ENCODE measurements around the gene TUBA8. TPM values are rescaled to one million over a fixed set of nuclear protein-coding genes. Genes with fewer than 3 reads are reported as not detected.
"Not testable (repeated sequence)": the region's sequence is repeated elsewhere in the genome, so short reads cannot be mapped to it uniquely, and the experiment has no call there.

The TUBA8 gene
- total RNA-seq, 1 donor from 2014 or later, result 247 TPM

DNA sequence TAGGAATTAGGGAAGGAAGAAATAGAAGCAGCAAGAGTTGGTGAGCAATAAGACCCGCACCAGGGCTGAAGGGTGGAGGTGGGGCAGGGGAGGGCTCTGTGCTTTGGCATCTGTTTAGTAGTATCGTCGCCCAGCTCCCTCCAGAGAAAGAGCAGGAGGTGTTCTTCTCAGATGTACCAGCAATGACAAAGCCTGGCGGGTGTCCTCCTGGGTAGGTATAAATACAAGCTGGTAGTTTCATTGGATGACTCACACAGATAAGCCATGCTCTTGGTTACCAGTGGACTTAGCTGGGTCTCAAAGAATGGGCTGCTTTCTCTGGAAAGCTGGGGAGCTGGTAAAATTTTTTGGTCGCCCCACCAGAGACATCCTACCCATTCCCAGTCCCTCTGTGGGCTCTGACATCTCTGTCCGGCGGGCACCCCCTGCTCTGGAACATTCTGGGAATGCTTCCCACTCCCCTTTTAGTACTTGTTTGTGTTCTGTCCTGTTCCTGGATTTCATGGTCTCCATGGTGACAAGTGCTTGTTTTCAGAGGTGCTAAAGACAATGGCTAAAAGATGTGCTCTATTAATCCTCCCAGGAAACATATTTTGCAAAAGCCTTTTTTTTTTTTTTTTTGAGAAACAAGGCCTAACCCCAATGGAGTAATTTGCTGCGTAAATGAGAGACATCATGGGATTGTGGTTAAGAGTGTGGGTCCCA lies 15.4 kb upstream of the TUBA8 start:
- ATAC-seq (ENCODE audit: poor library complexity), result peak; percentile 7
- no peak for DNase-seq
- intact Hi-C loops (cut with DNase I), result no loop called here

DNA sequence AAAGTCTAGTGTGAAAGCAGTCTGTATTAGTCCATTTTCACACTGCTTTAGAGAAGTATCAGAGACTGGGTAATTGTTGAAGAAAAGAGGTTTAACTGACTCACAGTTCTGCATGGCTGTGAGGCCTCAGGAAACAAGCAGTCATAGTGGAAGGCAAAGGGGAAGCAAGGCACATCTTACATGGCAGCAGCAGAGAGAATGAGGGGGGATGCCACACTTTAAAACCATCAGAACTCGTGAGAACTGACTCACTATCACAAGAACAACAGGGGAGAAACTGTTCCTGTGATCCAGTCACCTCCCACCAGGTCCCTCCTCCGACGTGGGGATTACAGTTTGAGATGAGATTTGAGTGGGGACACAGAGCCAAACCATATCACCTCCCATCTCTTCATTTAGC lies 13.8 kb upstream of the TUBA8 start:
- no peak for ATAC-seq (ENCODE audit: poor library complexity)
- DNase-seq, result no peak
- intact Hi-C loops (cut with DNase I), result no loop called here

DNA sequence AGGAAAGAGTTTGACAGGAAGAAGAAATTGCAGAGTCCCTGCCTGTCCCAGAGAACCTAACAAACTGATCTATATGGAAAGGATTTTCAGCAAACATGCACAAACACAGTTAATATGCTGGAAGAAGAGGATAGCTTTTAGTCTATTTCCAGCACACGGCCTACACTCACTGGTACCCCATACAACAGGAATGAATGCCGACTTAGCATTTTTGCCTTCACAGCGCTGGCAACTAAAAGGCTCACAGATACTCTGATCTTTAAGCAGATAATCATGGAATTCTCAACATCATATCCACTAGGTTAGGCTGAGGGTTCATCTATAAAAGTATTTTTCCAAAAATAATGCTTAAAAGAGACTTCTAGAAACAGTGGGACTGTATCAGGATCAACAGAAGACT lies 9.8 kb upstream of the TUBA8 start:
- intact Hi-C loops (cut with DNase I), result no loop called here
- ATAC-seq (ENCODE audit: poor library complexity), result no peak
- no peak for DNase-seq

DNA sequence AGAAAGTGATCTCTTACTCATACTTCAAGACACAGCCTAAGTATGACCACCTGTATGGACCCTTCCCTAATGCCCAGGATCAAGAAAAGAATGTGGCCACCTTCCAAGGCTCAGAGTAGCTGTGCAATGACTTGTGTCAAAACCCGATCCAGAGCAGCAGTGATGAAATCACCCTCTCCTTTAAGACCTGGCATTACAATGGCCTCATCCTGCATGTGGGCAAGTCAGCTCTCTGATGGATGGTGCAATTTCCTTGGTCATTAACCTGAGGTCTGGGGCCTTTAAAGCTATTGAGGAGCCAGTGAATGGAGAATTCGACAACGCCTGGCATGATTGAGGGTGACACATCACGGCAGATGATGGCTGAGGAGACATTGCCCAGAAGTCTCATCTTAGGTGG lies 9.1 kb upstream of the TUBA8 start:
- no peak for DNase-seq
- intact Hi-C loops (cut with DNase I), result no loop called here
- no peak for ATAC-seq (ENCODE audit: poor library complexity)

DNA sequence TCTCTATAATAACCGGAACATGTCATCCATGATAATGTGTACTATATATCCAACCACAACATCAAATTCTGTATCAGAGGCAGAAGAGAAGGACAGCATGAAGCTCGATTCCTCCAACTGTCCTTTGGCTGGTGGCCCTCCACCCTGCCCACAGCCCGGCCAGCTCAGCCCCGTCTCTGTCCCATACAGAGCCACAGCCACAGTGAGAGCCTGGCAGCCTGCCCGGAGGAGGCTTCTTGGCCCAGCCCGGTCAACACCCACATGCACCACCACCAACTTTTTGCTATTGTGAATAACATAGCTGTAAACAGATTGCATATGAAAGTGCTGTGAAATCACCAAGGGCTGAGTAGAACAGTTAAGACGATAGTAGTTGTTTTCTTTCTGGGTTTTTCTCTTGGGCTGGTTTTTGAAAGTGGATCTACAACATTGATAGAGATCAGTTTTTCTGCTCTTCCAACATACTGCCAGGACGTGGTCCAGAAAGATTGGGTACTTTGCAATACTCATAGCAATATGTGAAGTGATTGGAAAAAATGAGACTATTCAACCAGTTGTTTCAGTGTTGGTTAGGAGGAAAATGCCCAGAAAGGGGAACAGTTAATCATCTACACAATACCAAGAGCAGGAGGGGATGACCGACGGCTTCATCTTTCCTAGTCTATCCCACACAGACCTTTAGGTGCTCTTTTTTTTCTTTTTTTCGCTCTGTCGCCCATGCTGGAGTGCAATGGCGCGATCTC lies 6.9 kb upstream of the TUBA8 start:
- intact Hi-C loops (cut with DNase I), result no loop called here
- DNase-seq, result no peak
- peak; percentile 43 for ATAC-seq (ENCODE audit: poor library complexity)

DNA sequence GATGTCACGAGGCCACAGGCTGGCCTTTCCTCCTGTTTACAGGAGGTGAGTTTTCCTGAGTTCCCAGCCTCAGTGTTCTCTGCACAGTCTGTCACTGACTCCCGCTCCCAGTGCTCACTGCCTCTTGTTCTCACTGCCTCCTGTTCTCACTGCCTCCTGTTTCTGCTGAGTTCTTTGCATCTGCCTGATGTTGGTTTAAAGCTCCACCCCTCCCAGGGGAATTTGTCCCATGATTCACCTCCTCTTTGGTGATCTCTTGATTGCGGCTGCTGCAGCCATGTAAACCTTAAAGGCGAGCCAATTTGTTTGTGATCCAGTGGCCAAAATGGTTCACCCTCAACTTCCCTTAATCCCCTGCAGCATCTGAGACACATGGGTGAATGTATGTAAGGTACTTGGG lies 6.0 kb upstream of the TUBA8 start:
- intact Hi-C loops (cut with DNase I), result no loop called here
- no peak for ATAC-seq (ENCODE audit: poor library complexity)
- no peak for DNase-seq

DNA sequence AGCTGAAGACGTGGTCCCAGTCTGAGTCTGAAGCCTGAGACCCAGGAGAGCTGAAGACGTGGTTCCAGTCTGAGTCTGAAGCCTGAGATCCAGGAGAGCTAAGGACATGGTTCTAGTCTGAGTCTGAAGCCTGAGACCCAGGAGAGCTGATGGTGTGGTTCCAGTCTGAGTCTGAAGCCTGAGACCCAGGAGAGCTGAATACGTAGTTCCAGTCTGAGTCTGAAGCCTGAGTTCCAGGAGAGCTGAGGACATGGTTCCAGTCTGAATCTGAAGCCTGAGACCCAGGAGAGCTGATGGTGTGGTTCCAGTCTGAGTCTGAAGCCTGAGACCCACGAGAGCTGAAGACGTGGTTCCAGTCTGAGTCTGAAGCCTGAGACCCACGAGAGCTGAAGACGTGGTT lies 4.6 kb upstream of the TUBA8 start:
- intact Hi-C loops (cut with DNase I); ATAC-seq (ENCODE audit: poor library complexity); DNase-seq: not testable (repeated sequence)

DNA sequence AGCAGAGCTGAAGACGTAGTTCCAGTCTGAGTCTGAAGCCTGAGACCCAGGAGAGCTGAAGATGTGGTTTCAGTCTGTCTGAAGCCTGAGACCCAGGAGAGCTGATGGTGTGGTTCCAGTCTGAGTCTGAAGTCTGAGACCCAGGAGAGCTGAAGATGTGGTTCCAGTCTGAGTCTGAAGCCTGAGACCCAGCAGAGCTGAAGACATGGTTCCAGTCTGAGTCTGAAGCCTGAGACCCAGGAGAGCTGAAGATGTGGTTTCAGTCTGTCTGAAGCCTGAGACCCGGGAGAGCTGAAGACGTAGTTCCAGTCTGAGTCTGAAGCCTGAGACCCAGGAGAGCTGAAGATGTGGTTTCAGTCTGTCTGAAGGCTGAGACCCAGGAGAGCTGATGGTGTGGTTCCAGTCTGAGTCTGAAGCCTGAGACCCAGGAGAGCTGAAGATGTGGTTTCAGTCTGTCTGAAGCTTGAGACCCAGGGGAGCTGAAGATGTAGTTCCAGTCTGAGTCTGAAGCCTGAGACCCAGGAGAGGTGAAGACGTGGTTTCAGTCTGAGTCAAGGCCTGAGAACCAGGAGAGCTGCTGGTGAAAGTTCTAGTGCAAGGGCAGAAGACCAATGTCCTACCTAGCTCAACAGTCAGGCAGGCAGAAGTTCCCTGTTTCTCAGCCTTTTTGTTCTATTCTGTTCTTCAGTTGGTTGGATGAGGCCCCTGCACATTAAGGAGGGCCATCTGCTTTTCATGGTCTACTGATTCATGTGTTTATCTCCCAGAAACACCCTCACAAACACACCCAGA lies 3.9 kb upstream of the TUBA8 start:
- intact Hi-C loops (cut with DNase I); ATAC-seq (ENCODE audit: poor library complexity); DNase-seq: not testable (repeated sequence)

DNA sequence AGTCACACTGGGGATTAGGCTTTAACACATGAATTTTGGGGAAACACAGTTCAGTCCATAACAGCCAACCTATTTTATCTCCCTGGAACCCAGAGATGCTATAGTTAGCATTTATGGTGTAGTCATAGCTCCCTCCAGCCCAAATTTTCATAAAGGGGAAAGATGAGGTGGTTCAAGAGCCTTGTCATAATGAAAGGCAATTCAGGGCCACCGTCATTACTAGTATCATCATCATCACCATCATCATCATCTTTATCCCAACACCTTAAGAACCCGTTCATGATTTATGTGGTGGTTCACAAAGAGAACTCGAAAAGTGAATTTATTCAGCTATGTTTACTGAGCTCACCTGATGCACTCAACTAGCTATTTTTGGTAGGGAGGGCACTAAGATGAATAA lies 2.4 kb upstream of the TUBA8 start:
- ATAC-seq (ENCODE audit: poor library complexity), result no peak
- intact Hi-C loops (cut with DNase I), result no loop called here
- no peak for DNase-seq

DNA sequence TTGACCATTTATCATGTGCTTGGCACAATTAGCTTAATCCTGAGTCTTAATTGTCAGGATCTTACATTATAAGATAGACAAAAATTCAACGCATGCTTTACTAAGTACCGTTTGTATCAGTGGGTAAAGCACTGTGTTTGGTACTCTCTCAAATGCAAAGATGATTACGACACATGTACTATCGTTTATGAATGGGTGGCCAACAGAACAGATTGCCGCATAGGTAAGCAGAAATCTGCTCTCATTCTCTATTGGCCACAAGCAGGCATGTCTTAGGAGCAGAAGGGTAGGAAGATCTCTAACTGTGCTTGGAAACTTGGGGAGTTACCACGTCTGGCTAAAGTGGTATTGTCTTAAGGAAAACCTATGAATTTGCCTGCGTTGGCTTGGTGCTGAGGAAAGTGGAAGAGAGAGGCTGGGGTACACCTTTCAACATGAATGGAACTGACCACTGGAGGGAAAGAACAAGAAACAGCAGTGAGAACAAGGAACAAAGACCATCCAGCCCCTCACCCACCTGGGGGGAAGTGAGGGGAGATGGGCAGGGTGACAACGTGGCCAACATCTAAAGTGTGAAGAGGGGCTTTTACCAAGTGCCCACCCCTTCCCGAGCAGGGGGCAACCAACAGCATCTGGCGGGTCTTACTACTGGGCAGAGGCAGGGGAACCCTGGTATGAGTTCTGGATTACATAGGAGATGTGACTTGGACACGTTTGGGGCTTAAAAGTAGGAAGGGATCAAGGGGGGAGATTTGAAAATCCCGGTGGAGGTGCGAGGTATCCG lies 1.0 kb upstream of the TUBA8 start:
- DNase-seq (no peak), ATAC-seq (ENCODE audit: poor library complexity) (no peak)
- intact Hi-C loops (cut with DNase I), result no loop called here

DNA sequence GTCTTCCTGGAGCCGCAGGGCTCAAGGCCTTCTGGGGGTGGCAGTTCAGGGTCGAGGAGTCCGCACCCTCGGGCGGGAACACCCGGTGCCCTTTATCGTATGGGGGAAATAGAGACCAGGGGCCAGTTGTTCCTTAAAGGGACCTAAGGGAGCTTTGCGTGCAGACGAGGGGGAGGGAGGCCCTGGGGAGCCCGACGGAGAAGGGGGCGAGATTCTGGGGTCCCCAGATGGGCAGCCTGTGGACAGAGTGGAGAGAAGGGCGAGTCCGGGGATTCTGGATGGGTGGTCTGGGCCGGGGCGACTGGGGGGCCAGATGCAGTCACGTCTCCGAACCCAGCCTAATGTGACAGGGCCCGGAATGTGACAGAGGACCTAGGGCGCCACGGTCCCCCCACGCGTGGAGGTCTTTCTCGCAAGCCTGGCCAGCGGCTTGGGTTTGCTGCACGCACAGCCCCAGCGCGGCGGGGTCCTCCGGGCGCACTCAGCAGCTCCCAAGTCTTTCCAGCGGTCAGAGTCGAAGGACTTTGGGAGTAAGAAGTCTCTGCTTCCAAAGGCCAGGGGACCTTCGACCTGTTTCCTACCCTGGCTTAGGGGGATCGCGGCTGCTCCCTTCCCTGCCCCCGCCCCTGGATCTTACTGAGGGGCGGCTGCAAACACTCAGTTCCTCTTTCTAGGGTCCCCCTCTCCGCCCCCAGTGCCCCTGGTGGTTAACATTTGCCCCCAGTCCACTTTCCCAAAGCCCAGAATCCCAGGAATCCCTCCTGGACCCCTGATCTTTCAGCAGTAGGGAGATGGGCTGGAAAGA lies 547 bp downstream of the TUBA8 start:
- ATAC-seq (ENCODE audit: poor library complexity) (peak; percentile 5), DNase-seq (no peak)
- intact Hi-C loops (cut with DNase I), result no loop called here

DNA sequence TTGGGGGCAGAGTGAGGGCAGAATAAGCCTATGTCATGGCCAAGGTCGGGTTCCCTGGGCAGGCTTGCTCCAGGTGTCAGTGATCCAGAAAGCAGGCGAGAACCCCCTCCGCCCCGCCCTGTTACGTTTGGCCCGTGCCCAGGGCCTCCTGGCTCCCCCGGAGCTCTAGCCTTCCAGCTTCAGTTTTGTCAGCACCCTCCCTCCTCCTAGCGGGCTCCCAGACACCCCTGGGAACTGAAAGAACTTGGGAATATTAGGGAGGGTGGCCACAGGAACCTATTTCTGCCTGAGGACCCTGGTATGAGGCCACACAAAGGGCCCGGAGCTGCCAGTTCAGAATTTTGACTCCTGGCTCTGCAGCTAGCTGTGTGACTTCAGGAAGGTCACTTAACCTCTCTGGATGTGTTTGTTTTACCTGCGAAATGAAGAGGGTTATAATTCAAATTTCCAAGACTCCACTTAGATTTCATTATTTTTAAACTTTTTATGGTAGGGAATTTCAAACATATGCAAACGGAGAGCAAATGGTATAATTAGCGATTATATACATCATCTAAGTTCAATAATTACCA lies 1.2 kb downstream of the TUBA8 start:
- intact Hi-C loops (cut with DNase I), result no loop called here
- ATAC-seq (ENCODE audit: poor library complexity), result peak; percentile 64
- peak; percentile 82 for DNase-seq

DNA sequence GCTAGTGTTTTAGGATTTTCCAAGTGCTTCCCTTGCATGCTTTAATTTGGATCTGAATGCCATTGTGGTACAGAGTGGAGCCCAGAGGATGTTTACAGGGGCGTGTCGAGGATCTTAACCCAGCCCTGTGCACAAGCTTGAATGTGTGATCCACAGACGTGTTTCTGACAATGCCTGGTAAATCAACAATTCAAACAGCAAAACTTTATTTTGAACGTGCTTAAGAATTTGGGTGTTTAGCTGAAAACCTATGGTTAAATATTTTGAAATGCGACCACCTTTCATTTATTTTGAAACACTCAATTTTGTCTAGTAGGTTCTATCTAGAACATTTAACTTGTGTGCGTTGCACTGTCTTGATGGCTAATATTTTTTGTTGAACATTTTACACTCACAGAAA lies 1.8 kb downstream of the TUBA8 start:
- intact Hi-C loops (cut with DNase I), result no loop called here
- DNase-seq (no peak), ATAC-seq (ENCODE audit: poor library complexity) (no peak)

DNA sequence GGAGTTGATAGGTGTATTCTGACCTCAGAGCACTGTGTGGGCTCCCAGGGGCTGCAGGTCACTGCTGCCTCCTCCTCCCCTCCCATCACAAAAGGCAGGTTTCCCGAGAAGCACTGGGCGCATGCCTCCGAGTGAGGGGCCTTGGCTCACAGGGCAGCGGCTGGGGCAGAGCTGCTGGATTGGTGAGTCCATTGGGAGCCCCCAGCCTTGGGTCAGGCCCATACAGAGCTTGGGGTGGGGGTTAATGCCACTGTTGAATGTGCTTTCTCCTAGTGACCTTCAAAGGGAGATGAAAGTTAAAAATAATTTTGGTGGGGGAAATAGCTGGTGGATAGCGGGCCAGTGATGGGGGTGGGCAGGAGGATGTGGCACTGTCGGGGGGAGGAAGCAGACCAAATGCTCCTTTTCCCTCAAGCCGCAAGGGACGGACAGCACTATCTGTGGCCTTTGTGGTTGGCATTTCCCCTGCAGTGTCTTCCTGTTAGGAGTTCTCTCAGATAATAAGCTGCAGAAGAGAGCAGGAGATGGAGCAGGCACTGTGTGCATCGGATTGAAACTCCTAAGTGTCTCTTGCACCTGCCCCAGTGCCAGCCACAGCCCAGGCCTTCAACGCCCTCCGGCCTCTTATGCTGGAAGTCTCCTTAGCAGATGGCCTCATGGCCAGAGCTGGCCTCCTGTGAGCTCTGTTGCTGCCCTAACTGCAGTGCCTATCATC lies 3.2 kb downstream of the TUBA8 start:
- no peak for DNase-seq
- no peak for ATAC-seq (ENCODE audit: poor library complexity)
- intact Hi-C loops (cut with DNase I), result no loop called here

DNA sequence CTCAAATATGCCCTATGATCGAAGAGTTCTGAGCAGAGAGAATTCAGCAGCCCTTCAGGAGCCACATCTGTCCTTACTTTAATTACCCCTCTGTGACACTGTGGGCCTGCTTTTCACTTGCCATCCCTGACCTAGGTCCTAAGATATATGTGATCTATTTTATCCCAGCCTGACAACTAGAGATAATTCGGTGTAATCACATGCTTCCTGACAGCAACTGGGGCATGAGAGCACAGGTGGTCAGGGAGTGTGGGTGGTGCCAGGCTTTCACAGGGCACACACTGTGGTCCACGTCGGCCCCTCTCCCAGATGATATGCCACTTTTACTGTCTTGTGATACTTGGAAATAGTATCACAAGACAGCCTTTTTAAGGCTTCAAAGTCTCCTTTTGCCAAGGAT lies 3.9 kb downstream of the TUBA8 start:
- ATAC-seq (ENCODE audit: poor library complexity) (no peak), DNase-seq (no peak)
- intact Hi-C loops (cut with DNase I), result no loop called here

DNA sequence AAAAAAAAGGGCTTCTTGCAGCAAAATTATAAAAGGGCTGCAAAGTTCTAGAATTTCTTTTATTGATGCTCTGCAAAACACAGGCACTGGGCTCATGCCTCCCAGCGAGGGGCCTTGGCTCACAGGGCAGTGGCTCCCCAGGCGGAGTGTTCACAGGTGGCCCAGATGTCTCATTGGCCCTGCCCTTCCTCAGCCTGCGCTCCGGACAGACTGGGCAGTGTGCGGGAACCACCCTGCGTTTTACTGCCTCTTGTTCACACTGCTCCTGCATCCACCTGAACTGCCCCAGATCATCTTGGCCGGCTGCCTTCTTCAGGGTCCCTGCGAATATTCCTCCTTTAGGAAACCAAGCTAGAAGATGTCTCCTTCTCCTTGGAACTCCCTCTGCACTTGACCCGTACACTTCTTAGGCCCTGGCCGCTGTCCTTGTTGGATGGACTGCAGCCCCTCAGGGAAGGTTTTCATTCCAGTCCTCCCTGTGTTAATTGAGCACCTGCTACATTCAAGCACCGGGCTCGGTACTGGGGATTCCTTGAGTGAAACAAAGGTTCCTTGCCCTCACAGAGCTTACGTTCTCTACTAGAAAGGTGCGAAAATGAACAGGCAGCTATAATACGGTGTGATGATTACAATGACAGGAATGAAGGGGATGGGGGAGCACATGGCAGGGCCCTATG lies 4.5 kb downstream of the TUBA8 start:
- ATAC-seq (ENCODE audit: poor library complexity) (no peak), DNase-seq (no peak)
- intact Hi-C loops (cut with DNase I), result no loop called here

DNA sequence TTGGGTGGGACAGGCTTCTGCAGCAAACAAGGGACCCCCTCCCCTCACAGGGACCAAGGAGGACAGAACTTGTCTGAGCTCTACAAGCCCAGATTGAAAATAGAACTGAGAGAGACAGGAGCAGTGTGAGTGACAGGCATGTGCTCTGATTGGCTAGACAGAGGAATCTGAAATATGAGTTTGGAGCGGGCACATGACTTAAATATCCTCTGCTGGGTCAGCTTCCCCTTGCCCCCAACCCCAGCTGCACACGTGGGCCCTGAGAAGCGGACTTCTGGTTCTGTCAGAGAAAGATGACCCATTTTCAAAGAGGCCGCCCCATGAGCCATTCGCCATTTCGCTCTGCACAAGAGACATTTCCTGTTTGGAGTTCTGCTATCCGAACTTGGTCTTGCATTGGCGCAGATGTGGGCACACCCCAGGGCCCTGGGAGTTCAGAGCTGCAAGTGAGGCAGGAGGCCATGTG lies 5.3 kb downstream of the TUBA8 start:
- intact Hi-C loops (cut with DNase I), result no loop called here
- ATAC-seq (ENCODE audit: poor library complexity), result peak; percentile 26

More for the DNA sequence above, 5.3 kb downstream of the TUBA8 start:
- no peak for DNase-seq
